KMS-11 (cell line): ENCODE data around the gene GGT6.

Experiments used
- H2AFZ ChIP-seq: fragments of 200-600 bp; sonication (generic); 2 replicates; pipeline ENCODE4 v1.6.1; 2016; ENCODE audit warnings: antibody characterized with exemption, mixed run types, low read depth
- H3K27ac ChIP-seq: fragments of 200-600 bp; sonication (generic); 2 replicates; pipeline ENCODE4 v1.6.1; 2016; ENCODE audit warnings: mild to moderate bottlenecking, mixed run types
- H3K27me3 ChIP-seq: fragments of 200-600 bp; sonication (generic); 2 replicates; pipeline ENCODE4 v1.6.1; 2017; ENCODE audit warnings: mild to moderate bottlenecking, low read depth, mixed run types, moderate library complexity; ENCODE audit not compliant: insufficient read depth
- H3K36me3 ChIP-seq: fragments of 200-600 bp; sonication (generic); 2 replicates; pipeline ENCODE4 v1.6.1; 2017; ENCODE audit warnings: mild to moderate bottlenecking, mixed run types; ENCODE audit not compliant: insufficient read depth
- H3K4me1 ChIP-seq: fragments of 200-600 bp; sonication (generic); 2 replicates; pipeline ENCODE4 v1.6.1; 2016; ENCODE audit warnings: mild to moderate bottlenecking, low read depth, mixed run types; ENCODE audit not compliant: poor library complexity, severe bottlenecking
- H3K4me2 ChIP-seq: fragments of 200-600 bp; sonication (generic); 2 replicates; pipeline ENCODE4 v1.7.0; 2016; ENCODE audit warnings: mild to moderate bottlenecking, mixed run types
- H3K4me3 ChIP-seq: fragments of 200-600 bp; sonication (generic); IDR thresholded peaks from 2 replicates; pipeline ENCODE4 v1.6.1; 2017; ENCODE audit warnings: low read depth, low read length, mixed read lengths; ENCODE audit not compliant: insufficient read depth
- H3K79me2 ChIP-seq: fragments of 200-600 bp; sonication (generic); 2 replicates; pipeline ENCODE4 v1.6.1; 2016; ENCODE audit warnings: low read depth, mixed run types; ENCODE audit not compliant: insufficient read depth
- H3K9ac ChIP-seq: fragments of 200-600 bp; sonication (generic); 2 replicates; pipeline ENCODE4 v1.6.1; 2016; ENCODE audit warnings: mild to moderate bottlenecking, mixed run types
- H4K20me1 ChIP-seq: fragments of 200-600 bp; sonication (generic); 2 replicates; pipeline ENCODE4 v1.6.1; 2016; ENCODE audit warnings: mild to moderate bottlenecking, mixed run types; ENCODE audit not compliant: insufficient read depth
- CTCF ChIP-seq: fragments of 200-600 bp; sonication (generic); conservative IDR thresholded peaks from 2 replicates; pipeline ENCODE4 v1.6.1; 2017; ENCODE audit warnings: low read depth, mild to moderate bottlenecking, antibody characterized with exemption, low read length, moderate library complexity, mixed read lengths

GGT6 gene

GRCh38 chr17:4540224-4540651, 20.1 kb downstream of the GGT6 start:
- Histone ChIP-seq H3K27ac (no peak overlapping the region), H3K4me2 (no peak overlapping the region), H3K4me1 (no peaks in the 10 kb centered on the region), H3K36me3 (no peaks in the 10 kb centered on the region), H3K79me2 (no peaks in the 10 kb centered on the region), H2AFZ (no peak overlapping the region), H3K4me3 (no peak overlapping the region), H3K9ac (no peak overlapping the region), H4K20me1 (no peaks in the 10 kb centered on the region), H3K27me3 (no peaks in the 10 kb centered on the region)
- TF ChIP-seq CTCF = no peak

GRCh38 chr17:4539576-4540223, 20.7 kb downstream of the GGT6 start:
- Histone ChIP-seq H3K79me2 (no peaks in the 10 kb centered on the region), H3K4me3 (no peak overlapping the region), H2AFZ (no peak overlapping the region), H3K27ac (no peak overlapping the region), H4K20me1 (no peaks in the 10 kb centered on the region), H3K4me2 (no peak overlapping the region), H3K36me3 (no peaks in the 10 kb centered on the region), H3K9ac (no peak overlapping the region), H3K27me3 (no peaks in the 10 kb centered on the region), H3K4me1 (no peaks in the 10 kb centered on the region)
- TF ChIP-seq CTCF = no peak

GRCh38 chr17:4539025-4539424, 21.4 kb downstream of the GGT6 start:
- Histone ChIP-seq H4K20me1 (no peaks in the 10 kb centered on the region), H2AFZ (no peak overlapping the region), H3K4me3 (no peak overlapping the region), H3K9ac (no peak overlapping the region), H3K79me2 (no peaks in the 10 kb centered on the region), H3K4me2 (no peak overlapping the region), H3K4me1 (no peaks in the 10 kb centered on the region), H3K27me3 (no peaks in the 10 kb centered on the region), H3K27ac (no peak overlapping the region), H3K36me3 (no peaks in the 10 kb centered on the region)
- TF ChIP-seq CTCF = no peak

GRCh38 chr17:4538236-4539002, 22.0 kb downstream of the GGT6 start:
- Histone ChIP-seq H3K4me1 (no peaks in the 10 kb centered on the region), H3K4me2 (no peak overlapping the region), H3K27ac (no peak overlapping the region), H2AFZ (no peak overlapping the region), H3K36me3 (no peaks in the 10 kb centered on the region), H3K79me2 (no peaks in the 10 kb centered on the region), H3K4me3 (no peak overlapping the region), H3K27me3 (no peaks in the 10 kb centered on the region; the same call in 1 of the 2 replicates), H4K20me1 (no peaks in the 10 kb centered on the region), H3K9ac (no peak overlapping the region)
- no peak for TF ChIP-seq CTCF
